Activated CD8-positive, alpha-beta memory T cell treated with anti-CD3 and anti-CD28 coated beads for 36 hours (primary cell): ENCODE data around the gene CUL1. TPM values are rescaled to one million over a fixed set of nuclear protein-coding genes. Genes with fewer than 3 reads are reported as not detected.

Experiments
- CTCF ChIA-PET: fragments of 350-600 bp; sonication (Branson Sonifier 250); formaldehyde crosslinking; loops from one replicate; lab custom pipeline; 2021; ENCODE audit warnings: antibody characterized with exemption; lab: Charles Lee
- POLR2A ChIA-PET: fragments of 350-600 bp; sonication (Branson Sonifier 250); formaldehyde crosslinking; loops from one replicate; lab custom pipeline; 2021; ENCODE audit warnings: antibody characterized with exemption; lab: Charles Lee
- total RNA-seq, 2 experiments: library from RNA; stranded (reverse); gene quantifications; one replicate each; pipeline ENCODE4 v1.2.3, GENCODE V29; 2021

Gene CUL1
- total RNA-seq, 2 experiments from 2014 or later = 81.2 to 84.0 TPM

- CTCF ChIA-PET = no interaction called here
- POLR2A ChIA-PET = interaction anchor here (1.0 kb wide), 1 partner anchor 13 kb away, joined by 3 read pairs; no protein-coding TSS in a partner anchor
Observed at GRCh38 chr7:148815612-148816011, 116.9 kb downstream of the CUL1 start.

- CTCF ChIA-PET = interaction anchor here (1.1 kb wide), 1 partner anchor 147 kb away, joined by 3 read pairs; no protein-coding TSS in a partner anchor
- POLR2A ChIA-PET = no interaction called here
Observed at GRCh38 chr7:148819697-148820360, 121.1 kb downstream of the CUL1 start.

- ChIA-PET CTCF (no interaction called here), POLR2A (no interaction called here)
Observed at GRCh38 chr7:148821422-148821821, 122.7 kb downstream of the CUL1 start.

GRCh38 chr7:148824864-148825263, 126.2 kb downstream of the CUL1 start:
- CTCF ChIA-PET = no interaction called here
- POLR2A ChIA-PET = interaction anchor here (0.6 kb wide), 1 partner anchor 61 kb away, joined by 3 read pairs; no protein-coding TSS in a partner anchor

- POLR2A ChIA-PET = interaction anchor here (0.6 kb wide), 1 partner anchor 61 kb away, joined by 3 read pairs; no protein-coding TSS in a partner anchor
- CTCF ChIA-PET = no interaction called here
Observed at GRCh38 chr7:148825338-148825737, 126.6 kb downstream of the CUL1 start.

- POLR2A ChIA-PET = no interaction called here
- CTCF ChIA-PET = no interaction called here
Observed at GRCh38 chr7:148828965-148829364, 130.3 kb downstream of the CUL1 start.

GRCh38 chr7:148830897-148831692, 132.4 kb downstream of the CUL1 start:
- ChIA-PET CTCF (no interaction called here), POLR2A (no interaction called here)

GRCh38 chr7:148831782-148832181, 133.1 kb downstream of the CUL1 start:
- POLR2A ChIA-PET = no interaction called here

GRCh38 chr7:148834605-148835004, 135.9 kb downstream of the CUL1 start:
- CTCF ChIA-PET = no interaction called here
- POLR2A ChIA-PET = no interaction called here

More at GRCh38 chr7:148831782-148832181, 133.1 kb downstream of the CUL1 start:
- CTCF ChIA-PET = no interaction called here

GRCh38 chr7:148835854-148836253, 137.2 kb downstream of the CUL1 start:
- ChIA-PET POLR2A (interaction anchor here (0.5 kb wide), 1 partner anchor 138 kb away, joined by 3 read pairs; no protein-coding TSS in a partner anchor), CTCF (no interaction called here)

GRCh38 chr7:148838905-148839304, 140.2 kb downstream of the CUL1 start:
- ChIA-PET POLR2A (interaction anchor here (0.6 to 0.7 kb wide), 2 partner anchors 65 to 77 kb away, joined by 3 to 4 read pairs; no protein-coding TSS in a partner anchor), CTCF (interaction anchor here (0.5 kb wide), 1 partner anchor 261 kb away, joined by 3 read pairs; no protein-coding TSS in a partner anchor)

- POLR2A ChIA-PET = no interaction called here
- CTCF ChIA-PET = no interaction called here
Observed at GRCh38 chr7:148847815-148848734, 149.4 kb downstream of the CUL1 start.

GRCh38 chr7:148849393-148850098, 150.8 kb downstream of the CUL1 start:
- ChIA-PET CTCF (no interaction called here), POLR2A (no interaction called here)

- ChIA-PET CTCF (interaction anchor here (1.2 kb wide), 1 partner anchor 80 kb away, joined by 4 read pairs; no protein-coding TSS in a partner anchor), POLR2A (no interaction called here)
Observed at GRCh38 chr7:148850564-148850963, 151.9 kb downstream of the CUL1 start.

Other genes with a start within 250 kb of the CUL1 start
- gene C7orf33, start 108.1 kb upstream of the CUL1 start, total RNA-seq = not detected
- gene EZH2, start 185.4 kb downstream of the CUL1 start, total RNA-seq = 100 to 1,000 TPM; 105 to 106 TPM